HG02759 (cell line): ENCODE data around the gene CDH13.

Source experiments
- ATAC-seq: cut with Tn5 transposase; IDR thresholded peaks from one replicate; pipeline ENCODE4 v1.9.1; 2021; ENCODE audit warnings: mild to moderate bottlenecking, moderate library complexity; ENCODE audit not compliant: unreplicated experiment

CDH13 gene

DNA sequence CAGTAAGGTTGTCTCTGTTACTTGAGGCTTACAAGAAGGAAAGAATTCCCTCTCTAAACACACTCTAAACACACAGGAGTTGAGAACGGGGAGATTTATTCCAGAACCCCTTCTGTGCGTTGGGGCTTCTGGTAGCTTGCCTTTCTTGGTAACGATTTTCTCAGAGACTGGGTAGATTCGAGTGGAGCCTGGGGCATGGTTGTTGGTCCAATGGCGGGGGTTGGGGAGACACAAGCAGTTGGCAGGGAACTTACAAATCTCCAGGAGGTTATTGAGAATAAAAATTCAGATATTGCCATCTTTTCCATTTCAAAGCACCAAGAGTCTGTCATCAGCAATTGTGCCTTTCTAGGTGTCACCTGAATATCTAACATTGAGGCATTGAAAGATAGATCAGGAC, 251.7 kb downstream of the CDH13 start:
- no peak for ATAC-seq

DNA sequence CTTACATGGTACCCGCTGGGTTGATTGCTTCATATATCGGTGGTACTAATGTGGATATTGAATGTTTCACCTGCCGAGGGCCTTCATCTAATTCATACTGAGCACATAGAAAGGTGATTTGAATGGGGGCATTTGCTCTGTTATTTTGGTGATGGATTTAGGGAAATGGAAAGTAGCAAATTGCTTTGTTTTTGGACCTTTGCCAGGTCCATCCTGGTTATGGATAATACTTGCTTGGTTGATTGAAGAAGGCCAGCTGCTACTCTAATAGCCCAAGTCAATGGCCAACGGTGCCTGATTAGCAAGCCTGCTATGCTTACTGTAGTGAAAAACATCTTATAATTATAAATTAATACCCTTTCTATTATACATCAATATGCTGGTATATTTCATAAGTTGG, 253.6 kb downstream of the CDH13 start:
- no peak for ATAC-seq

DNA sequence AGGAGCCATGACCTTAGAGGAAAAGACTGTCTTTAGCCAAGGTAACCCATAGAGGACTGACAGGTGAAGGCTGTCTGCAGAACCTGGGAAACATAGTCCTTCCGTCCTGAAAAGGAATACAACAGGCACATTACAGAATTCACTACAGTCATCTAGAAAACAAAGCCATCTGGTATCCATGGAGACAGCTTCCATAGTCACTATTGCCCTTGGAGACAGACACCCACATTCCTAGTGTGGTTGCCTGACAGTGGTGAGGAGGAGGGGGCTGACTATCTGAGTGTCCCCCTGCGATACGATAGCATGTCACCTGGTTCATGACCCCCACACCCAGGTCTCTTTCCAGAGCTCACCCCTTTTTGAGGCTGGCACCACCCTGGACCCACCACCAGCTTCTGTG, 254.7 kb downstream of the CDH13 start:
- no peak for ATAC-seq

DNA sequence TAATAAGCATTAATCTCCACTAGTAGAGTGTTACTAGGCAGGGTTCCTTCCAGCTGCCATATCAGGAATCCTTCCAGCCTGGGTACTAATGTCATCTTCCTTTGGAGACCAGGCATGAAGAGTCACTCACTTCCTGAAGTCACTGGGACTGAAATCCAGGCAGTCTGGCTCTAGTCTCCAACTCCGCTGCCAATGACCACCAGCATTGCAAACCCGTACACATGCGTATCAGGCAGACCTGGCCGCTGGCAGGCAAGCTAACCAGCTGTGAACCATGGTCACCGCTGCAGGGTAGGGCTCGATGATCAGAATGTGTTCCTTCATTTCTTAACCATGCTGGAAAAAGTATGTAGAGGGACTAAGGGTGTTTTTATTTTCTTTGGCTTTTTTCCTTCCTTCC, 255.5 kb downstream of the CDH13 start:
- no peak for ATAC-seq

DNA sequence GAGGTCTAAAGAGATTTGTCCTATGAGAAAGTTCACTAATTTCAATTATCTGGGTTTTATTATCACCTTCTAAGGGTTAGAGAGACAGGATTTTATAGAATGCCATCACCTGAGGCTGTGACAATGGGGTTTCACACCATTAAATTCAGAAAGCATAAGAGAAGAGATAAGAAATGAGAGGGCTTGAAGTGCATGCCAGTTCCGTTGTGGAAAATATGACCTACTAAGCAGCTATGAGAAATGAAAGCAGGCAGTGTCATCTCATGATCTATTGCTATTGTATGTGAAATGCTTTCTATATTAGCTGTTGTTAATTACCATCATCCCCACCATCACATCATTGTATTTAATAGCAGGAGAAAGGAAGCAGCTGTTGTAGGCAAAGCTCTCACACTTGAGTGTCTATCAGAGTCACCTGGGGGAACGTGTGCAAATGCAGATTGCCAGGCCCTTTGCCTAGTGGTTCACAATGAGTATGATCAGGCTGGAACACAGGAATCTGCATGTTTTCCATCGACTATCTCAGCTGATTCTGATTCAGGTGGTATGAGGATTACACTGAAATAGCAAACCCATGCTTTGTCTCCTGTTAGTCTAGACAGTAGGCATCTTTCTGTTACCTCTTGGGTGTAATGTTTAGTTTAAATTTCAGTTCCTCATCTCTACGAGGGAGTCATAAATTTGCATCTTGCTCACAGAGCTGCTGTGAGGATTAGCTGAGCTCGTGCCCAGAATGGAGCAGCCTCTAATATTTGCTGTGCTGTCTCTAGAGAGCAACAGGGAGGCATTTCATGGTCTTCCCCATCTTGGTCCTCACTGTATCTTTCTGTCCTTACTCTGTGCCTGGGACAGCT, 256.4 kb downstream of the CDH13 start:
- no peak for ATAC-seq

DNA sequence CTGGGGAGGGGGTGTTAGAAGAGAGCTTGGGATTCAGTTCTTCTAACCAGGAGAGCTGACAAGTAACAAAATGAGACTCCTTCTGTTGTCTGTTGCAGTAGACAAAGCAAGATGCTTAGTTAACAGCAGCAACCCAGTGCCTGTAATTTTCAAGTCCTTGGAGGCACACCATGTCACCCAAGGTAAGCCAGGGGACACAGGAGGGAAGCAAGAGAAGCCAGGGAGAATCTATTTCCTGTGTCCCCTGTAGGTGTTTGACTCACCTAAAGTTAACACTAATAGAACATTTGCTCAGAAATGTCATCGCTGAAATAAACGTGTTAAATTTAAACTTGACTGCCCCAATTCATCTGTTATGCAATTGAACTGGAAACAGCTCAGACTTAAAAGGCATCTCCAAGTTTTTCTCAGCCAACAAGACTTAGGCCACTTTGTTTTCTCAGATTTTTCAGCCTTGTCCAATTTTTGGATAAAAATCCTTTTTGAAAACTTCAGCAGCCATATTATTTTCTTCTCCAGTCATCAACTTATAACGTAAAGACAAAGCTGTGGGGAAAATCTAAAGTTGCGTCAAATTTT, 257.6 kb downstream of the CDH13 start:
- no peak for ATAC-seq

DNA sequence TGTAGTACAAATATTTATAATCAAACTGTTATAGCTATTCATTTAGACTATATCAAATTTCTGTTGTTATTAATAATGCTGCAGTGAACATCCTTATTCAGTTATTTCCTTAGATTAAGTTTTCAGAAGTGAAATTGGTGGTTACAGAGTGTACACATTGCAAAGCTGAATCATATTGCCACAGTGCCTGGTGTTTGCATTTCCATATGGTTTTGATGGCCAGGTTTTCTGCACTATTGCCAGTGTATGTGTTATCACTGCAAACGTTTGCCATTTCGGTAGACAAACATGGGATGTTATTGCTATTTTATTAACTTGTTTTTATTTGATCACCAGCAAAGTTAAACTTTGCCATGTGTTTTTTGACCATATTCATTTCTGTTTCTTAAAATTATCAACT, 259.4 kb downstream of the CDH13 start:
- ATAC-seq, result no peak

DNA sequence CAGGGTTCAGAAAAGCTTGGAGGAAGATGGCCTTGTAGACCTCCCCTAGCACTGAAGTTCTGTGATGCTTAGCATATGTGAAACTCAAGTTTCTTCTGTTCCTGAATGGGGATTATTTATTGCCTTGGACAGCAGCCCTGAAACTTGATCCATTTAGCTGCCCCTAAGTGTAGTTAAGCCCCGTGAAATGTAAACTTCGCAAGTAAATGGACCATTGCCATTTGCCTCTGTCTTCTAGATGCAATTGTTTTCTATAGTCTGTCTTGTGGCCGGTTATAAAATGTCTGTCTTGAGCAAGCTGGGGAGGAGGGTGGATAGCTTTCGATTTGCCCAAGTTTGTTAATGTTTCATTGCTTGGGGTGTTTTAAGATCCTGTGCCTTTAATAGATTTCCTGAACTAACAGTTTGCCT, 261.8 kb downstream of the CDH13 start:
- ATAC-seq, result no peak

DNA sequence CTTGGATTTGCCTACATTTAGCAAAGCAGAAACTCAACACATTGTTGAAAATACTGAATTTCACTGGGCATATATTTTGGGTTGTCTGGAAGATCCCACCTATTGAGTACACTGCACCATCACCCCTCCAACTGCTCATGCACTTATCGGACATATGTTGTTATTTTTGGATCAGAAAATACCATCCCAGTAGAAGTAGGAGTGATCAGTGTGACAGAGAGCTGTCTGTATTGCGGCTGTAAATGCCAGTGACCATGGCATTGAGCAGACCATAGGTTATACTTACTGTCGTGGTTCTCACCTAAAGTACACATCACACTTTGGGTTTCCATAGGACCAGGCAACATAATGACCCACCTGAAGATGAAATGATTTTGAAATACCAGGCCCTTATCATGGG, 264.7 kb downstream of the CDH13 start:
- no peak for ATAC-seq

DNA sequence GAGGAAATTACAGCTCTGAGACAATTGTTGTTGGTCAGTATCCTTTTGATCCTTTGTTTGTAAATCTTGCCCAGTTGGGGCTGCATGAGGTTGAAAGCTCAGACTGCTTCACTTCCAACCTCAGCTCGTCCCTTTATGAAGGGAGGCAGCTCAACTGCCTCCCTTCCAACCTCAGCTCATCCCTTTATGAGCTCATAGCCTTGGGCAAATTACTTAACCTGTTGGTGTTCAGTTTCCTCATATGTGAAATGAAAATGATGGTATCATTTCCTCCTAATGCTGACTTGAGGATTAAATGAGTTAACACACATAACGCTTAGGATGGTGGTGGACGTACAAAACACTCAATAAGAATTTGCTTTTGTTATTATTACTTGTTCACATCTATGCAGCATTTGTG, 265.1 kb downstream of the CDH13 start:
- no peak for ATAC-seq

DNA sequence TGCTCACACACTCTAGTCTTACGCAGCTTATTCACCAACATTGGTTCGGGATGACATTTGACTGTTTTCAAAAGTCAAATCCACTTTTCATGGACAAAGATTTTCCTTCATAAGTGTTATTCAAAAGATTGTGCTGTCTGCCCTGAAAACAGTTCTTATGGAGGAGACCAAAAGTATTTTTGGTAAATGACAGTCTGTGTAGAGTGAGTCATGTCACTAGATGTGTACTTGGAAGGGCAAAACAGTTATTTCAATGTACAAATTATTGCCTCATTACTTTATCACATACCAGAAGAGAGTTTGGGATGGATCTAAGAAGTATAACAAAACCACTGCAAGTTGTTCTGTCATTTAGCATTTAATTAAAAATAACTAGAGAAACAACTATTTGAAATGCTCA, 265.6 kb downstream of the CDH13 start:
- no peak for ATAC-seq

DNA sequence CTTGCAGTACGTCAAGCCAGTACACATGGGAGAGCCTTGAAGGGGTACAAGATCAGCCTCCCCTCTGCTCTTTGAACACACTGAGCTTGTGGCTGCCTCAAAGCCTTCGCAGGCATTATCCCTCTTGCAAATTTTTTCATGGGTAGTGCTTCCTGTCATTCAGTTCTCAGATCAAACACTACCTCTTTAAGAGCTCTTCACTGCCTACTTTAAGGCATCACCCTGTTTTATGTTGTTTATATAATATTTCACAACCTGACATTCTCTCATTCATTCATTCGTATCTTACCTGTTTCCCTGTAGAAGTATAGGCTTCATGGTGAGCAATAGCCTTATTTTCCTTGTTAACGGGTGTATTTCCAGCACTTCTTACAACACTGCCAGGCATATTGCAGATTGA, 269.1 kb downstream of the CDH13 start:
- ATAC-seq, result no peak

DNA sequence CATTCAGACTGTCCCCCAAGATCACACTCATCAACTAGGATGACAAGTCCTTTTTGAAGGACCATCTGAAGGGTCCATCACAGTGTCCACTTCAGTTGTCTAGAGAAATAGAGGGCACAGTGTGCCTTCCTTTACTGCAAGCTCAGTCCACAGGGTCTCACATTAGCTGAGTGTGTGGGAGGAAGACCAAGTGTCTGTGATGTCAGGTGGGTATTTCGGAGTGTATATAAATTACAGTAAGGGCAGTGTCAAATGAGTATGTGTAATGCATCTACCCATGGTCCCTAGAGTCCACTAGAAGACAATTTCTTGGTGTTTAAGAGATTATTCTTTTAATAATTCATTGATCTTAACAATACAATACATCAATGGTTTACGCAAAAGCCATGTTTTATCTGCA, 272.2 kb downstream of the CDH13 start:
- ATAC-seq, result no peak

DNA sequence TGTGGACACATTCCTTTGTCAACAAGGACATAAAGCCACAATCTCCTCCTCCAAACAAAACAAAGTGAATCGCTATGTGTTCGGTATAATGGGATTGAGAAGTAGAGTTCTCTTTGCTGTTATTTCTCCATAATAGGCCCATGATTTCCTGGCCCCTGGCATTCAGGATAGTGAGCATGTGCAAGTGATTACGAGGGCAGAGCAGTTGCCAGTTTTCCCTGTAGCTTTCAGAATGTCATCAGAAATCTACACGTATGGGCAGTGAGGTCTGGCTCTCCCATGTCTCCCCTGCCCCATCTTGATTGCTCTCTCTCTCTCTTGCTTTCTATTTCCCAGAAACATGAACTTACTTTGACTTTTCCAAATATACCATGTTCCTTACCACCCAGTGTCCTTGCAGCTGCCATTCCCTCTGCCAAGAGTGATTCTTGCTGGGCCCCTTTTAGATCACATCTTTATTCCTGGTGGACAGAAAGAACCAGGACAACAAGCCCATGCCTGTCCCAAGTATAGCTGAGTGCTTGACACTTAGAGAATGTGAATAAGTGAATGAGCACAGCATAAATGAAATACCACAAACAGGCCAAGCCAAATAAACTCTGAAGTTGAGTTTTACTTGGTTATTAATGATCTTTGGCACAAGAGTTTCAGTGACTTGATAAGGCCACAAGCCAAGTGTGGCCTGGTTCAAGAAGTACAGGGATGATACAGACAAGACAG, 273.1 kb downstream of the CDH13 start:
- ATAC-seq, result no peak

DNA sequence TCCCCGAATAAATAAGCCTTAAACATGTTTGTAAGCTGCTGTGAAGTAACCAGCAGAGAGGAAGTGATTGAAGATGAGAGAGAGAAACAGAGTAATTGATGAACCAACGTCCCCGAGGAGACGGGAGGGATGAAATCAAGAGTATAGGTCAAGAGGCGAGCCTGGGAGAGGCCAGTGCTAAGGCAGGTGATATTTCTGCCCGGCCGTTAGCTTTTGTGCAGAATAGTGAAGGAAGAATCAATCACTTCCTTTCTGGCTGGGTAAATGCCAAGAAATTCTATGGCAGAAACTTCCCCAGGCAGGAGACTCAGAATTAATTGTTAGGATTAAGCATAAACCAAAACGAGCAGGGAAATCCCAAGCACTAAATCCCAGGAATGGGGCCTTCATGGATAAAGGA, 273.8 kb downstream of the CDH13 start:
- no peak for ATAC-seq

DNA sequence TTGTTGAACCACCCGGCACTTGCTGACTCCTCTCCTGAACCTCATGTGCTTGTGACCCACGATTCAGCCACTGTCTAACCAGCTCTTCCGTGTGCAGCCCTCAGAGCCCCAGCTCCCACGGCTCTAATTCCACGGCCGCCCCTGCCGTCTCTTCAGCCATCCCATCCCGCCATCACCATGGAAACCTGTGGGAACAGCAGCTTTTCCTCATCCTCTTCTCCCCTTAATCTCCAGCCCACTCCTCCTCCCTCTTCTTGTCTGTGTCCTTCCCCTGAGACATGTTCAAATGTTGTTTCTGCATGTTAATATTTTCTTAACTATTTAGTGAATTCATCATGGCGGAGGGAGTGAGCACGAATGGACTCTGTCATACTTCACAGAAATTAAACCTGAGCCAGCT, 285.2 kb downstream of the CDH13 start:
- no peak for ATAC-seq

DNA sequence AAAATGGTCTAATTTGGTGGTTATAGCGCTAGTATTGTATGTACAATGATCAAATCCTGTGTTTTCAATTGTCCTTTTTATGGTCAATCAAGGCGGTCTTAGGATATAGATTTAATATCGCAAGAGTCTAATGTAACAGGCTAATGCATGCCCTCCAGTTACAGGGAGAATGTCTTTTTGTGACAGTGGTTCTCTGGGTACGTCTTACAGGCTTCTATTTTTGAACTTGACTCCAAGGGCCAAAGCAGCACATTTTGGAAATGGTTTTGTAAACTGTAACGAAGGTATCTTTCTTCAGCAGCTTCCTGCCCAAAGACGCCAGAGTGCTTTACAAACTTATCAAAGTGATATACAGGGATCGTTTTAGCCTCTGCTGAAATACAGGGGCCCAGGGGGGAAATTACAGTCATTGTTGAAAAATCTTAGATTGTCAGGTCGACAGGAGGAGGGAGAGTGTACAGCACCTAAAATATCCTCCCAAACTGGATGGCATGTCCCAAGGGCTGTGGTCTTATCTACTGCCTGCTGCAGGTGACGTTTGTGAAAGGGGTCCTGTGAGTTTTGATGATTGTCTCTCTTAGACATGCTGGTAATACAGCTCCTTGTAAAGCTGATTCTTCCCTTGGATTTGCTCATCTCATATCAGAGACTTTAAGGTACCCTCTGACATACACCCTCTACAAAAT, 288.5 kb downstream of the CDH13 start:
- no peak for ATAC-seq

DNA sequence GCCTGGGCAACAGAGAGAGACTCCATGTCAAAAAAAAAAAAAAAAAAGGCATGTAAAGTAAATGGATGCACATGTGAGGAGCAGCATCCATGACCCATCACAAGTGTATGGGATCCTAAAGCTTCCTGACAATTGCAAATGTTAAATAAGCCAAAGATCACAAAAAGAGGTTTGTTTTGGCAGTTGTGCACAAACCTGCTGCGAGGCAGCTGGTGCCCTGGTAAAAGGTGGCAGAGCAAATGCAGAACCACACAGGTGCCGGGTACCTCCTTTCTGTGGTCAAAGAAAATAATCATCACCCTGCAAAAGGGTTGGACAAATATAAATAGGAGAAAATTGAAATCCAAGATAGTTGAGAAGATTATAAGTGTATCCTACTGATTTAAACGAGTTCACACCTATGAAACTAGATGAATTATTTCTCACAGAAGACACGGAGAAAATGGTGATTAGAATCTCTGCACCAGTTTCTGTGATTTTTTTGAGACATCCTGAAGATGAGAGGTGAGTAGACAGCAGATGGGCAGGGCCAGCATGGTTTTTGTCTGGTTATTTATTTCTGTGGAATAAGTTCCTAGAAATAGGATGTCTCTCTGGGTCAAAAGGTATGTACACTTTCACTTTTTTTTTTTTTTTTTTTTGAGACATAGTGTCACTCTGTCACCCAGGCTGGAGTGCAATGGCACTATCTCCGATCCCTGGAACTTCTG, 291.3 kb downstream of the CDH13 start:
- ATAC-seq, result no peak

DNA sequence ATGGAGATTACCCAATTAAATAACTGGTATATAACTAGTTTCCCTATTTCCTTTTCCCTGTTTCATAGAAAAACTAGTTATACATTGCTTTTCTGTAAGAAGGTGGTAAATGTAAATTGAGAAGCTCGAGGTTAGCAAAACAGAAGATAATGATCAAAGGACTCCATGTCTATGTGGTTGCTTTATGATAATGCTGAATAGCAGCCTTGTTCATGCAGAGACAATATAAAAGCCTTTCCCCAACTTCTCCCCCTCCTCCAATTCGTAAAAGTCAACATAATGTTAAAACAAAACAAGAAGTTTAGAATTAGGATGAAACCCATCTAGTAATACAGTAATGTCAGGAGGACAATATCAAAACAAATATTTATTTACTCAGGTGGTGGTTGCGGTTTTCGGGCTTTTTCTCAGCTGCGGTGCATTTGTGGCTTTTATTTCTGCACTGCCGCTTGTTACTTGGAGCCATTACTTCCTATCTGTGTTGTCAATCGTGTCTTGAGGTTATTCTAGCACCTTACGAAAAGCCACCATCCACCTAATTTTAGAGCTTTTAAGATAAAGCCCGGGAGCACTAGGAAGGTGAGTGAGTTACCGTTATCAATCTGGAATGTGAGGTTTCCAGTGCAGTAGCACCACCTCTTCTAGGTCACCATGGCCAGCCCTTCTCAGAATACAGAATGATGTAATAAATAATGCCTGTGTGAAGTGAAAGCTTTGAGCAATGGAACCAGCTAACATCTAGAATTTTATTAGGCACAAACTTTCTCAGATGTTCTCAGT, 297.5 kb downstream of the CDH13 start:
- no peak for ATAC-seq

DNA sequence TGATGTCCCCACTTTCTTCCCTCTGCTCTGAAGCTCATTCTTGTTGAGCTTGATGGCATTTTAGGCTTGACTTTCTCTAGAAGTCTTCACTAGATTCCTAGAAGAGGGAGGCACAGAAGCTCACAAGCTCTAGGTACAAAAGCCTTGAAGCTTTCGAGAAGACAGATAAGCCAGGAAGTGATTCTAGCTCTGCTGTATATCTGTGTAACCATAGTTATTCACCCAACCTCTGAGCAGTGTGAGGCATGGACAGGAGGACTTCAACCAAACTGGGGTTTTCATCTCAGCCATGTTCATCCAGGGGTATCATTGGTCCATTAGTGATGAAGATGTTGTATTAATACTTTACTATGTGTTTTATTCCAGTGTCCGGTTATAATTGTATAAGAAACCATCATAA, 299.7 kb downstream of the CDH13 start:
- no peak for ATAC-seq
